AG08395 (cell line): ENCODE data around the gene FAM111A.

Experiments
- DNase-seq: peaks from one replicate; pipeline ENCODE4 v3.0.0; 2012; ENCODE audit warnings: mixed read lengths, low spot score

The FAM111A gene

DNA sequence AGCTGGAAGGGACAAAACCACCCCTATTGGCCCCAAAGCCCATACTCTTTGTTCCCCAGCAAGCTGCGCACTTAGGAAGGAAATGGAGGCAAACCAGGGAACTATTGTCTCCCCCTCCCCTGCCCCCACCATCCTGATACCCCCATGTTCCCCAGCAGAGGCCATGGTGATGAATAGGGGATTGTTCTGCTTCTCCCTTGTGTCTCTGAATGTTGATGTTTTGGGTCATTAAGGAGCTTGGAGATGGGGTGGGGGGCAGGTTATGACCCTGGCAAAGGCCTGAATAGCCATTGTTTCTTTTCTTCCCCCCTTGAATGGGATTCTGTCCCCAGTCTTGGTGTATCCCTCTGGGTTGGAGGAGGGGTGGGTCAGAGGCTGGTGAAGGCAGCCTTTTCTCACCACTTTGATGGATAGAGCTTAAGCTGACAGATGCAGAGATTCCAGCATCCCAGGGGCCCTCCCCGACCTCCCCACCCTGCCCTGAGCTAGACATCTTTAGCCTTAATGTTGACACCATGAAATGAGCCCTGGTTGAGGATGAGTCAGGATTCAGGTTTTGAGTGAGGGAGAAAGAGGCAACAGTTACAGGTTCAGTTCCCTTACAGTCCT lies 37.6 kb downstream of the FAM111A start:
- DNase-seq: no peak

- DNase-seq: no peak
Observed at GRCh38 chr11:59180907-59181306, 38.3 kb downstream of the FAM111A start.

GRCh38 chr11:59181746-59182456 lies 39.2 kb downstream of the FAM111A start:
- DNase-seq: no peak

- no peak for DNase-seq
Observed at GRCh38 chr11:59182457-59183151, 39.9 kb downstream of the FAM111A start.

- no peak for DNase-seq
Observed at GRCh38 chr11:59183771-59184170, 41.1 kb downstream of the FAM111A start.

GRCh38 chr11:59184691-59185339 lies 42.2 kb downstream of the FAM111A start:
- no peak for DNase-seq

GRCh38 chr11:59185386-59185945 lies 42.8 kb downstream of the FAM111A start:
- DNase-seq: no peak

- no peak for DNase-seq
Observed at GRCh38 chr11:59186130-59186594, 43.5 kb downstream of the FAM111A start.

DNA sequence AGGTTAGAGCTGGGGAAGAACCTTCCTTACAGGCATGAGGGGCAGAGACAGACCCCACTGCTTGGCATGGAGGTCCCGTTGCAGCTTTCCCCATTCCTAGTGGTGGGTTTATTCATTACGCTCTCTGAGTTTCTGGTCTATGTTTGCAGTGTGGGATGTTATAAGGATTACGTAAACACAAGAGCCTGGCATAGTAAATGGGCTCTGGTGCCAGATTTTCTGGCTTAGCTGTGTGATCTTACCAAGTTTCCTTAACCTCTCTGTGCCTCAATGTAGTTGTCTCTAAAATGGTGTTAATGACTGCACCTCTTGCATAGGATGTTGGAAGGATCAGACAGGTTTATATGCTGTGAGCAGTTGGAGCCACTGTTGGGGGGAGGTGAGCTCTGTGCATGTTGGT lies 44.4 kb downstream of the FAM111A start:
- DNase-seq: no peak

DNA sequence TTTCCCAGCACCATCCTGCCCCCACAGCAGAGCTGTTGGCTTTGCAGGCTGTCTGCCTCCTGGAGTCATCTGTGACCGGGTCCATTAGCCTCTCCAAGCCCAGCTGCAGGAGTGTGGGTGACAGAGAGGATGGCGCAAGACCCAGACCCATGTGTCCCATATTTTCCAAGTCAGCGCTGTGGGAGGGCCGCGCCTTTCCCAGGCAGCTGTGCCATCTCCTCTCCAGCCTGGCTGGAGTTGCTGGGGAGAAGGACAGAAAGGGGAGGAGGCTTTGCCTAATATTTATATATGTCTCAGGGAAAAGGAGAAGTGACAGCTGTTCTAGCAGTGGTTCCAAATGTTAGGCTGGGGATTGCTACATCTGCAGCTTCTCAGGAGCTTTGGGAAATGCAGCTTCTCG lies 44.9 kb downstream of the FAM111A start:
- peak; percentile 55 for DNase-seq

GRCh38 chr11:59188954-59189353 lies 46.3 kb downstream of the FAM111A start:
- DNase-seq: no peak

DNA sequence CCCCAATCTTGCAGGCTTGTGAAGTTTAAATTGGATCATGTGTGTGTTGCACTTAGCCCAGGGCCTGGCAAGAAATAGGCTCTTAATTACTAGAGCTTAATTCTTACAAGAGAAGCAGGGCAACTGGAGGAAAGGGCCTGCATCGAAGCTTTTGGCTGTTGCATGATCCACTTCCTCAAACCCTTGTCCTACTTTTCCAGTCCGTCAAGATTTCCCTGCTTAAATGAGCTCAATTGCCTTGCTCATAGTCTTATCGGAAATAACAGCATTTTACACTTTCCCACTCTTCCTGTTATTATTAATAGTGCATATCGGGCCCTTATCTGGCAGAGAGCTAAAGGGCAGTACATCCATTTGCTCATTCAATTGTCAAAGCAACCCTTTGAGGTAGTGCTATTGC lies 47.3 kb downstream of the FAM111A start:
- DNase-seq: no peak

DNA sequence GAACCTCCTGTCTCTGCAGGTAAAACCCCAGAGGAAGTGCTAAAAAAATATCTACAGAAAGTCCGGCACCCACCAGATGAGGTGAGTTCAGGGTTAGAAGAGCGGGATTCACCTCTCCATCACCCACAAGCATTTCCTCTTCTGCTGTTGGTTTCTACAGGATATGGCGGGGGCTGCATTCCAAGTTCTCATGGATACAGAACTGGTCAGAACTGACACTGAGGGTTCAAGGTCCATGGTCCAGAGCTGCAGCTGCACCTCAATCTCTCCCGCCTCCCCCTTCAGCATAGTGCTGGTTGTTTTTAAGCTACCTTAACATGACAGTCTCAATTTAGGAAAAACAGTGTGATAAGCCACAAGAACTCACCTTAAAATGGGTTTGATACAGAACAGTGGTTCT lies 48.4 kb downstream of the FAM111A start:
- no peak for DNase-seq

- DNase-seq: no peak
Observed at GRCh38 chr11:59191890-59192289, 49.2 kb downstream of the FAM111A start.

DNA sequence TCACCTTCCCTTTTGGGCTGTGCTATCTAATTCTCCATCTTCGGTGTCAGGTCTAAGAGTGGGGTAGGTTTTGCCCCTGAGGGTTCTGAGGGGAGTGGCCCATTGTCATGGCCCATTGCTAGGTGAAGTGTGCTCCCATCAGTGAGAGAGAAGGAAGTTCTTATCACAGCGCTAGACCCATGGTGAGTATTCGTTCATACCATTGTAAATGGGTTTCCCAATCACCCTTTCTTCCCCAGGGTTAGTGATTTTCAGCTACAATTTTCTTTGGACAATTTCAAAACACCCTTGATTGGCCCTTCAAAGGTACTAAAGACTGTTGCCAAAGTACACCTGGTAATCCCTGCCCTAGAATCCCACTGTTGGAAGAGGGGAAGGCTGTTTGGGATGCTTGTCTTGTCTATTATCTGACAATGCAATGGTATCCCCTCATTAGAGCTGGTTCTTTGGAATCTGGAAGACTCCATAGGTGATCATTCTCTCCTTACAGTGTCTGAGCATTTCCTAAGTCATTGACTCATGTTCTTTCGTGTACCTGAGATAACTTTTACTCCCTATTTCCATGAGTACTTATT lies 49.9 kb downstream of the FAM111A start:
- no peak for DNase-seq

- DNase-seq: no peak
Observed at GRCh38 chr11:59193587-59194130, 51.0 kb downstream of the FAM111A start.

DNA sequence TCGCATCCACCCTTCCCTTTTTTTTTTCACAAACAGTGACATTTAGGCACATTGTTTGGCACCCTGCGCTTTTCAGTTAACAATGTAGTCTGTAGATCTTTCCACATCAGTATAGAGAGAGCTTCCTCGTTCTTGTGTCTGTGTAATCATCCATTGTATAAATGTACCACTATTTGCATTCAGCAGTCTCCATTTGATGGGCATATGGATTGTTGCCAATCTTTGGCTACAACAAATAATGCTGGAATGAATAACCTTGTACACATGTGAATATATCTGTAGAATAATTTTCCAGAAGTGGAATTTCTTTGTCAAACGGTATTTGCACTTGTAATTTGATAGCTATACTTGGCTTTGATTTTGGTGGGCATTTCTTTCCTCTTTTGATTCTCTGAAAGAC lies 52.9 kb downstream of the FAM111A start:
- no peak for DNase-seq

DNA sequence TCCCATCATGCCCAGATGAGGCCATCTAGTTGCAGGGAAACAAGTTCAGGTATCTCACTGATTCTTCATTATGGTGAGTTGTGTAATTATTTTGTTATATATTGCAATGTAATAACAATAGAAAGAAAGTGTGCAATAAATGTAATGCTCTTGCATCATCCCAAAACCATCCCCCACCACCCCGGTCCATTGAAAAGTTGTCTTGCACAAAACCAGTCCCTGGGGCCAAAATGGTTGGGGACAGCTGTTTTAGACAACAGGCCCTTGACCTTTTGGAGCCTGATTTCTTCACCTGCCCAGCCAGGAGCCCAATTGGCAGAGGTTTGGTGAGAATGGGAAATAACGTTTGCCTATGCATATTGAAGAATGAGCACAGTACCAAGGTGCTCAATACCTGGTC lies 54.1 kb downstream of the FAM111A start:
- DNase-seq: no peak

DNA sequence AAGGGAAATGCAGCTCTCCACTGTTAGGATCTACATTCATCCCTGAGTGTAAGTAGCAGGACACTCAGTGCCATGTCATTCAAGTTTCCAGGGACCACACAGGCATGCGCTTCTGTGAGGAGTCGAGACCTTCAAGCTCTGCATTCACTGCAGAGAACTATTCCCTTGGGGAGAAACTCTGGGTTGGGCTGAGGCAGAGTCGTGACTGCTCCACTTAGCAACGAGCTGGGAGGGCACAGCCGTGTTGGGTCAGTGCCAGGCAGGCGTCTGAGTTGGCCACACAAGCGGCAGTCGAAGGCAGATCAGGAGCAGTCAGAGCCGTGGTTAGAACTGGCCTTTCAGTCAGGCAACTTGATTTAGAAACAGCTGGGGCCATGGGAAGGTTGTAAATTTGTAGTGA lies 55.3 kb downstream of the FAM111A start:
- DNase-seq: peak; percentile 89

- no peak for DNase-seq
Observed at GRCh38 chr11:59198726-59199125, 56.1 kb downstream of the FAM111A start.

- DNase-seq: no peak
Observed at GRCh38 chr11:59199546-59200422, 57.1 kb downstream of the FAM111A start.
